Neural cell (in vitro differentiated cells): ENCODE data around the gene DLX1.

Experiments
- EP300 ChIP-seq: fragments of 450-650 bp; conservative IDR thresholded peaks from 2 replicates; pipeline ENCODE4 v1.6.1; 2014; ENCODE audit warnings: antibody characterized with exemption, mild to moderate bottlenecking, moderate library complexity; ENCODE audit not compliant: poor library complexity, severe bottlenecking
- EZH2 ChIP-seq: fragments of 200-600, 300-800 bp; shearing (Covaris generic), sonication (generic); IDR thresholded peaks from 2 replicates; pipeline ENCODE4 v1.6.1; 2014; ENCODE audit warnings: antibody characterized with exemption, low read length, borderline replicate concordance, mild to moderate bottlenecking; ENCODE audit not compliant: insufficient read depth, poor library complexity, severe bottlenecking
- MXI1 ChIP-seq: fragments of 450-650 bp; conservative IDR thresholded peaks from 2 replicates; pipeline ENCODE4 v1.6.1; 2014; ENCODE audit warnings: antibody characterized with exemption, mild to moderate bottlenecking; ENCODE audit not compliant: poor library complexity, severe bottlenecking
- POLR2AphosphoS5 ChIP-seq: IDR thresholded peaks from 2 replicates; pipeline ENCODE4 v1.6.1; 2012
- RAD21 ChIP-seq: fragments of 450-650 bp; conservative IDR thresholded peaks from 2 replicates; pipeline ENCODE4 v1.6.1; 2014; ENCODE audit warnings: antibody characterized with exemption, mild to moderate bottlenecking, moderate library complexity
- REST ChIP-seq: IDR thresholded peaks from 2 replicates; pipeline ENCODE4 v1.6.1; 2012; ENCODE audit warnings: borderline replicate concordance
- TAF1 ChIP-seq: IDR thresholded peaks from 2 replicates; pipeline ENCODE4 v1.6.1; 2012; ENCODE audit warnings: low read depth
- TF ChIP-seq, protein P1 (sequence below): fragments of 450-650 bp; IDR thresholded peaks from 2 replicates; pipeline ENCODE4 v1.5.1; 2014; ENCODE audit warnings: antibody characterized with exemption, mild to moderate bottlenecking, moderate library complexity; ENCODE audit not compliant: poor library complexity, severe bottlenecking

DNA sequence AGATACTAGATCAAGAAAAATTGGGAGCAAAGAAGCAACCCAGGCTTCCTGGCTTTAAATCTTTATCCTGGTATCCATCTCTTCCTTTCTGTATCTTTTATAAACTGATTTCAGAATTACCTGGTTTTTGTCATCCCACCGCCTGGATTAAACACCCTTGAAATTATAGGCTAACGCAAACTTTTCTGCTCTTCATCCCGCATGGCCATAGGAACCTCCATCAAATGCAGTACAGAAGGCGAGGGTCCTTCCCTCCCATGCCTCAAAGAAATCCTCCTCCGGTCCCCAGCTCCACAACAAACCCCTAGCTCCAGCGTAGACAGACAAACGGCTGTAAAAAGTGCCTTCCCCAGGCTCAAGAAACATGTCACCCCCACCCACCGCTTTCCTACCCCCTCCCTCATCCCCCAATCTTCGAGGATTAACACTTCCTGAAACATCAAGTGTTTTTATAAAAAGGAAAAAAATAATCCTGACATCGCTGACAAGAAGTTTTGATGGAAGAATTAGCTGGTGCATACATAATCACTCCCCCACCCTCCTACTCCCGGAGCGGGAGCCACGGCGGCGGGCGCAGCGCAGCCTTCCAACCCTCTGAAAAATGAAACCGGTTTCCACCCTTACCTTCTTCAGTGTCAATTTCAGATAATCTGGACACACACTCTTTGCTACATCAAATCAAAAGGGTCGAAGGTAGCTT, 7.6 kb downstream of the DLX1 start:
- TF ChIP-seq, protein P1, sequence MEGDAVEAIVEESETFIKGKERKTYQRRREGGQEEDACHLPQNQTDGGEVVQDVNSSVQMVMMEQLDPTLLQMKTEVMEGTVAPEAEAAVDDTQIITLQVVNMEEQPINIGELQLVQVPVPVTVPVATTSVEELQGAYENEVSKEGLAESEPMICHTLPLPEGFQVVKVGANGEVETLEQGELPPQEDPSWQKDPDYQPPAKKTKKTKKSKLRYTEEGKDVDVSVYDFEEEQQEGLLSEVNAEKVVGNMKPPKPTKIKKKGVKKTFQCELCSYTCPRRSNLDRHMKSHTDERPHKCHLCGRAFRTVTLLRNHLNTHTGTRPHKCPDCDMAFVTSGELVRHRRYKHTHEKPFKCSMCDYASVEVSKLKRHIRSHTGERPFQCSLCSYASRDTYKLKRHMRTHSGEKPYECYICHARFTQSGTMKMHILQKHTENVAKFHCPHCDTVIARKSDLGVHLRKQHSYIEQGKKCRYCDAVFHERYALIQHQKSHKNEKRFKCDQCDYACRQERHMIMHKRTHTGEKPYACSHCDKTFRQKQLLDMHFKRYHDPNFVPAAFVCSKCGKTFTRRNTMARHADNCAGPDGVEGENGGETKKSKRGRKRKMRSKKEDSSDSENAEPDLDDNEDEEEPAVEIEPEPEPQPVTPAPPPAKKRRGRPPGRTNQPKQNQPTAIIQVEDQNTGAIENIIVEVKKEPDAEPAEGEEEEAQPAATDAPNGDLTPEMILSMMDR = no peak
- TF ChIP-seq EZH2 (no peak), EP300 (no peak), TAF1 (no peak), POLR2AphosphoS5 (no peak), RAD21 (no peak), REST (peak; percentile 31), MXI1 (no peak)
